Measurements from ENCODE around the gene AADAT.

- TF ChIP-seq YY1 (IDR thresholded peaks at IDR 0.05; ENCODE audit: insufficient read depth, insufficient read length): no peak
- no peak for TF ChIP-seq ZNF274 (IDR thresholded peaks at IDR 0.05; ENCODE audit: low read depth, low read length)
Observed at GRCh38 chr4:170030121-170030520, 59.6 kb downstream of the AADAT start.
